ENCODE results near the gene RBM46. TPM values are rescaled to one million over a fixed set of nuclear protein-coding genes. Genes with fewer than 3 reads are reported as not detected.
"Not testable (repeated sequence)": the region's sequence is repeated elsewhere in the genome, so short reads cannot be mapped to it uniquely, and the experiment has no call there.

RBM46 gene
- total and polyA plus RNA-seq, 3 donors from 2014 or later = 27.3 to 46.2 (median 42.0) TPM

- H3K27me3 ChIP-seq = no peaks in the 10 kb centered on the region
- TF ChIP-seq CTCF (IDR thresholded peaks at IDR 0.05) (no peak), POLR2A (IDR thresholded peaks at IDR 0.05) (no peak)
- intact Hi-C loops (cut with DNase I; ENCODE audit: low total_unique reads) = no loop called here
- H3K27ac ChIP-seq = no peak overlapping the region
- H3K4me3 ChIP-seq = no peak overlapping the region
- H3K36me3 ChIP-seq (ENCODE audit: low read depth, missing control alignments) = no peaks in the 10 kb centered on the region
- no peaks in the 10 kb centered on the region for H3K9me3 ChIP-seq
- H3K4me1 ChIP-seq = no peaks in the 10 kb centered on the region
- DNase-seq = no peak
These were observed 91.1 kb downstream of the RBM46 start for GRCh38 chr4:154872198-154872597.

- WGBS, 2 donors = 79 to 88% methylated on average over 4 of the region's 4 CpGs
- intact Hi-C loops (cut with DNase I; ENCODE audit: low total_unique reads); H3K36me3 ChIP-seq (ENCODE audit: low read depth, missing control alignments); H3K9me3 ChIP-seq; H3K4me1 ChIP-seq; H3K4me3 ChIP-seq; H3K27ac ChIP-seq; H3K27me3 ChIP-seq; DNase-seq: not testable (repeated sequence)
These were observed 93.0 kb downstream of the RBM46 start for GRCh38 chr4:154874049-154874448.

- Histone ChIP-seq H3K36me3 (ENCODE audit: low read depth, missing control alignments) (no peaks in the 10 kb centered on the region), H3K4me1 (no peaks in the 10 kb centered on the region), H3K9me3 (no peaks in the 10 kb centered on the region), H3K27ac (no peak overlapping the region), H3K27me3 (no peaks in the 10 kb centered on the region), H3K4me3 (no peak overlapping the region)
- no peak for DNase-seq
- WGBS, 2 donors = 64 to 65% methylated on average over 8 of the region's 8 CpGs
- TF ChIP-seq CTCF (IDR thresholded peaks at IDR 0.05) (no peak), POLR2A (IDR thresholded peaks at IDR 0.05) (no peak)
- intact Hi-C loops (cut with DNase I; ENCODE audit: low total_unique reads) = no loop called here
These were observed 96.2 kb downstream of the RBM46 start for GRCh38 chr4:154877110-154877760.

Small RNA genes within 50 kb of the gene (small RNA-seq; reads per million reads assigned to genes)
- gene RNU2-44P (0 to 0.18 reads per million in 2 donors), gene RNU2-66P (0 reads per million in 2 donors)

Other genes with a start within 250 kb of the RBM46 start
- 10 to 100 TPM; 35.3 to 46.3 TPM for gene PLRG1, start 230.9 kb upstream of the RBM46 start, total RNA-seq
- 45.8 TPM for gene PLRG1, start 230.9 kb upstream of the RBM46 start, polyA plus RNA-seq (ENCODE audit: insufficient read depth, low read depth, low replicate concordance)
- under 1 TPM in 1 of 2 donors, not detected in 1; 0.93 TPM for gene FGB, start 218.3 kb upstream of the RBM46 start, total RNA-seq
- 2.7 TPM for gene FGB, start 218.3 kb upstream of the RBM46 start, polyA plus RNA-seq (ENCODE audit: insufficient read depth, low read depth, low replicate concordance)
- 1 to 10 TPM; 1.1 to 1.4 TPM for gene FGA, start 190.5 kb upstream of the RBM46 start, total RNA-seq
- 9.1 TPM for gene FGA, start 190.5 kb upstream of the RBM46 start, polyA plus RNA-seq (ENCODE audit: insufficient read depth, low read depth, low replicate concordance)
- 1 to 10 TPM in 1 of 2 donors, under 1 TPM in 1; 0.25 to 2.8 TPM for gene FGG, start 168.6 kb upstream of the RBM46 start, total RNA-seq
- gene FGG, start 168.6 kb upstream of the RBM46 start, polyA plus RNA-seq (ENCODE audit: insufficient read depth, low read depth, low replicate concordance) = 5.1 TPM
- gene LRAT, start 37.3 kb upstream of the RBM46 start, total RNA-seq = 1 to 10 TPM; 4.6 to 6.6 TPM
- gene LRAT, start 37.3 kb upstream of the RBM46 start, polyA plus RNA-seq (ENCODE audit: insufficient read depth, low read depth, low replicate concordance) = 6.9 TPM

Measured in testis (tissue), 3 donors.